Activated naive CD4-positive, alpha-beta T cell treated with anti-CD3 and anti-CD28 coated beads for 36 hours (primary cell): Measurements from ENCODE around the gene GRPR. TPM values are rescaled to one million over a fixed set of nuclear protein-coding genes. Genes with fewer than 3 reads are reported as not detected.

Experiments used
- CTCF ChIA-PET: fragments of 350-600 bp; sonication (Branson Sonifier 250); formaldehyde crosslinking; loops from one replicate; lab custom pipeline; 2021; ENCODE audit warnings: antibody characterized with exemption; lab: Charles Lee
- DNase-seq: peaks from one replicate; pipeline ENCODE4 v3.0.0-alpha.2; 2020
- H3K27ac Mint-ChIP-seq: one replicate; pipeline ENCODE4 v1.8.0; 2021; ENCODE audit warnings: mild to moderate bottlenecking, mixed read lengths
- H3K27me3 Mint-ChIP-seq: one replicate; pipeline ENCODE4 v1.8.0; 2021; ENCODE audit warnings: low read depth, mixed read lengths
- H3K36me3 Mint-ChIP-seq: one replicate; pipeline ENCODE4 v1.8.0; 2021; ENCODE audit warnings: low read depth, mixed read lengths
- H3K4me1 Mint-ChIP-seq: one replicate; pipeline ENCODE4 v1.8.0; 2021; ENCODE audit warnings: low read depth, mixed read lengths
- H3K4me3 Mint-ChIP-seq: one replicate; pipeline ENCODE4 v1.8.0; 2021; ENCODE audit warnings: mild to moderate bottlenecking, moderate library complexity, mixed read lengths
- H3K9me3 Mint-ChIP-seq: one replicate; pipeline ENCODE4 v1.8.0; 2021; ENCODE audit warnings: mixed read lengths
- intact Hi-C: fragments of 100-400 bp; cut with micrococcal nuclease; formaldehyde crosslinking; loops from one replicate; pipeline ENCODE4 v1.15.1; 2023
- total RNA-seq, 2 experiments: library from RNA; stranded (reverse); gene quantifications; one replicate each; pipeline ENCODE4 v1.2.3, GENCODE V29; 2021

The GRPR gene
- total RNA-seq, 2 experiments from 2014 or later, result not detected

DNA sequence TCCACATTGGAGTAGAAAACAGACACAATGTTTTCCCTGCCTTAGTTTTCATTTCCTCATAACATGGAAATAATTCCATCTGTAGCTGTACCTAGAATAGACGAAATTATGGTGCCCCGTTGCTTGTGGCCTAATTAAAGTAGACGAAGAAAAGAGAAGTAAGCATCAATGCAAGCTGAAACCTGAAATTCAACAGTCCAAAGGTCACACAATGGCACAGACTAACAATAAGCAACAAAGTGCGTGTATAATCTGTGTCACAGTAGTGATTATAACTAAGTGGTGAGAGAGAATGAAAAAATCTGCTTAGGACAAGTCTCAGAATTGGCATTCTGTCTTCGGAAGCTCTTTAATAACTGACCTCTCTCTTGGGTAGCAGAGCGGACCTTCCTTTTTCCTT is 68.2 kb downstream of the GRPR start:
- intact Hi-C loops, result no loop called here
- Mint-ChIP-seq H3K27me3 (no peaks in the 10 kb centered on the region), H3K36me3 (no peaks in the 10 kb centered on the region), H3K4me3 (no peak overlapping the region), H3K4me1 (no peaks in the 10 kb centered on the region), H3K27ac (no peak overlapping the region), H3K9me3 (no peaks in the 10 kb centered on the region)
- CTCF ChIA-PET, result no interaction called here
- no peak for DNase-seq

- DNase-seq, result no peak
- CTCF ChIA-PET, result no interaction called here
- Mint-ChIP-seq H3K4me3 (no peak overlapping the region), H3K27ac (no peak overlapping the region), H3K27me3 (peaks cover 3% of the 10 kb centered on the region), H3K36me3 (no peaks in the 10 kb centered on the region), H3K9me3 (no peaks in the 10 kb centered on the region), H3K4me1 (no peaks in the 10 kb centered on the region)
- intact Hi-C loops, result no loop called here
Measured at GRCh38 chrX:16196829-16197228, 73.5 kb downstream of the GRPR start.

- CTCF ChIA-PET, result no interaction called here
- Mint-ChIP-seq H3K36me3 (no peaks in the 10 kb centered on the region), H3K27me3 (peaks cover 5% of the 10 kb centered on the region), H3K9me3 (no peaks in the 10 kb centered on the region), H3K27ac (no peak overlapping the region), H3K4me3 (no peak overlapping the region), H3K4me1 (no peaks in the 10 kb centered on the region)
- no peak for DNase-seq
- intact Hi-C loops, result no loop called here
Measured at GRCh38 chrX:16199343-16199742, 76.0 kb downstream of the GRPR start.

DNA sequence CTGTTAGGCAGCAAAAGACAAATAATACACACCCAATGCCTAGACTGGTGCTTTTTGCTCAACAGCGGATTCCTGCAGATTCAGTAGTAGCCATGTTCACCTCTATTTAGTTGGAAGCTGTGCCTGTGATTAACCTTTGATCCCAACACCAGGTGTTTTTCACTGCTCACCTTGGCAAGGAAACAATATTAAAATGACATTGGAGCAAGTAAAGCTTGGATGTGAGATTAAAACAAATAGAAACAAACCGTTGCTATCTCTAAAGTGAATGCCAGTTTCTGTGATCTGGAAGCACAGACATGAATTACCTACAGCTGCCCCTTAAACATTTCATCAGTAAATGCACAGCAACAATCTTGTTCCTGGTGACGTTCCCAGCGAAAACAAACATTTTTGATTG is 79.6 kb downstream of the GRPR start:
- Mint-ChIP-seq H3K9me3 (no peaks in the 10 kb centered on the region), H3K27ac (no peak overlapping the region), H3K4me1 (no peaks in the 10 kb centered on the region), H3K36me3 (no peaks in the 10 kb centered on the region), H3K4me3 (no peak overlapping the region), H3K27me3 (peaks cover 5% of the 10 kb centered on the region)
- intact Hi-C loops, result no loop called here
- CTCF ChIA-PET, result no interaction called here
- DNase-seq, result no peak

Other genes starting within 250 kb of the GRPR start
- gene MAGEB17, start 43.9 kb downstream of the GRPR start, total RNA-seq, result not detected